ENCODE data around the gene PLCZ1.

Gene PLCZ1

DNA sequence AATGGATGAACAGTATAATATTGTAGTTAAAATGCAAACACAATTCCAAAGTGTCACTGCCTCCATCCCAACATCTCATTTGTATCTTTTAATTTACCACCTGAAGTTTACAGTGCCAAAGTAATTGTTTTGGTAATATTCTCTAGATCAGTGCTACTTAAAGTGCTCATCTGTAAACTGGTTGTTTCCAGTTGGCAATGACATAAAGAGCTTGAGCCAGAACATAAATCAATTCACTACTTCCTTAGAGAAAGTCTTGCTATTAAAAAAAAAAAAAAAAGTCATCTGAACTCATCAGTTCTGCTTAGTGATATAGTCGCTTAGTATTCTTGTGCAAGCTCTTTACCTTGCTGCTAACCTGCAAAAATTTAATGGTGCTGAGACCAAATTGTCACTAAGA lies 16.4 kb downstream of the PLCZ1 start:
- TF ChIP-seq, protein P1, sequence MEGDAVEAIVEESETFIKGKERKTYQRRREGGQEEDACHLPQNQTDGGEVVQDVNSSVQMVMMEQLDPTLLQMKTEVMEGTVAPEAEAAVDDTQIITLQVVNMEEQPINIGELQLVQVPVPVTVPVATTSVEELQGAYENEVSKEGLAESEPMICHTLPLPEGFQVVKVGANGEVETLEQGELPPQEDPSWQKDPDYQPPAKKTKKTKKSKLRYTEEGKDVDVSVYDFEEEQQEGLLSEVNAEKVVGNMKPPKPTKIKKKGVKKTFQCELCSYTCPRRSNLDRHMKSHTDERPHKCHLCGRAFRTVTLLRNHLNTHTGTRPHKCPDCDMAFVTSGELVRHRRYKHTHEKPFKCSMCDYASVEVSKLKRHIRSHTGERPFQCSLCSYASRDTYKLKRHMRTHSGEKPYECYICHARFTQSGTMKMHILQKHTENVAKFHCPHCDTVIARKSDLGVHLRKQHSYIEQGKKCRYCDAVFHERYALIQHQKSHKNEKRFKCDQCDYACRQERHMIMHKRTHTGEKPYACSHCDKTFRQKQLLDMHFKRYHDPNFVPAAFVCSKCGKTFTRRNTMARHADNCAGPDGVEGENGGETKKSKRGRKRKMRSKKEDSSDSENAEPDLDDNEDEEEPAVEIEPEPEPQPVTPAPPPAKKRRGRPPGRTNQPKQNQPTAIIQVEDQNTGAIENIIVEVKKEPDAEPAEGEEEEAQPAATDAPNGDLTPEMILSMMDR (IDR thresholded peaks at IDR 0.05; ENCODE audit: low read depth, low read length, missing control alignments) = no peak
- DNase-seq (ENCODE audit: low read depth) = no peak
- H3K4me3 ChIP-seq (ENCODE audit: low read depth, low read length) = no peak overlapping the region

DNA sequence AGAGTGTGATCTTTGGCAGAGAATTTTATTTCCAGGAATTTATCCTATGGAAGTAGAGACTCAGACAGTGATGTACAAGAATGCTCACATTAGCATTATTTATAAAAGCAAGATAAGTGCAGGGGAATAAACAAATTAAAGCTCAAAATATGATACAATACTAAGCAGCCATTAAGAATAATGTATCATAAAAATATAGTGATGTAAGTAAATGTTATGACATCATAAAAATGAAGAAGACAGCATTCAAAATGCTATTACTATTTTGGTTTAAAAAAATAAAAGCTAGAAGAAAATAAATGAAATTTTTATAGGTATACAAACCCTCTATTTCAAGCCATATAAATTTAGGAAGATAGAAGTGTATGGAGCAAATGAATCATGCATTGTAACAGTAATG lies 17.1 kb downstream of the PLCZ1 start:
- H3K4me3 ChIP-seq (ENCODE audit: low read depth, low read length) = no peak overlapping the region
- TF ChIP-seq, protein P1 (IDR thresholded peaks at IDR 0.05; ENCODE audit: low read depth, low read length, missing control alignments) = no peak
- DNase-seq (ENCODE audit: low read depth) = no peak

- no peak overlapping the region for H3K4me3 ChIP-seq (ENCODE audit: low read depth, low read length)
- TF ChIP-seq, protein P1 (IDR thresholded peaks at IDR 0.05; ENCODE audit: low read depth, low read length, missing control alignments) = no peak
Observed at GRCh38 chr12:18719922-18720510, 17.8 kb downstream of the PLCZ1 start.

DNA sequence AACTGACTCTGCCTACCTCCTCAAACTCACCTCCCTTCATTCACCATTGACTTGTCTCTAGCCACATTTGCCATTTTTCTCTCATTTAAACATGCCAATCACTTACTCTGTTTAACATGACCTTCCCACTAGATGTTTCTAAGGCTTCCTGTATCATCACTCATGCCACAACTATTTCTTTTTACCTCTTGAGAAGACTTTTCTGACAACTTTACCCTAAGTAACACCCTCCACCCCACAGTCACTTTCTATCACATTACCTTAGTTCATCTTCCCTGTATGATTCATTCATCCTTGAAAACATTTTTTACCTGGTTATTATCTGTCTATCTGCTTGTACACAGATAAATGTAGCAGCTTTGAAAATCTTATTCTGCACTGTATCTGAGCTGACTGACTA lies 19.4 kb downstream of the PLCZ1 start:
- TF ChIP-seq, protein P1 (IDR thresholded peaks at IDR 0.05; ENCODE audit: low read depth, low read length, missing control alignments) = no peak
- no peak for DNase-seq (ENCODE audit: low read depth)
- no peak overlapping the region for H3K4me3 ChIP-seq (ENCODE audit: low read depth, low read length)

More at GRCh38 chr12:18719922-18720510, 17.8 kb downstream of the PLCZ1 start:
- DNase-seq (ENCODE audit: low read depth) = no peak

DNA sequence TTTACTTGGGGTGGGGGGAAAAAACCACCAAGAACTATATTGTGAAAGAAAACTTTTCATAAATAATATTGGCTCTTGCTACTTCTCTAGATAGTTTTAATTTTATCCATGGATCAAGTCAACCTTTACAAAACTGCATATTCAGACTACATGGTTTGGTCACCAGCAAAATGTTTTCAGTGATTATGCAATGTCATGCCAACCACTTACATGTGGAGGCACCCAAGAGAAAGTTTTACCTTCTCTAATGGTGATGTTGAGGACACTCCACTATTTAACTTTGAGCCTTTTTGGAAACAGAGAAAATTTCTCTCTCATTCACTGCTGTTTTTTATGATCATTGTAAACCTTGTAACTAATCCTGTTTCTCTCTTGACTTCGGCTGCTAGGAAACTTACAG lies 21.6 kb downstream of the PLCZ1 start:
- no peak for DNase-seq (ENCODE audit: low read depth)
- TF ChIP-seq, protein P1 (IDR thresholded peaks at IDR 0.05; ENCODE audit: low read depth, low read length, missing control alignments) = no peak
- H3K4me3 ChIP-seq (ENCODE audit: low read depth, low read length) = no peak overlapping the region

DNA sequence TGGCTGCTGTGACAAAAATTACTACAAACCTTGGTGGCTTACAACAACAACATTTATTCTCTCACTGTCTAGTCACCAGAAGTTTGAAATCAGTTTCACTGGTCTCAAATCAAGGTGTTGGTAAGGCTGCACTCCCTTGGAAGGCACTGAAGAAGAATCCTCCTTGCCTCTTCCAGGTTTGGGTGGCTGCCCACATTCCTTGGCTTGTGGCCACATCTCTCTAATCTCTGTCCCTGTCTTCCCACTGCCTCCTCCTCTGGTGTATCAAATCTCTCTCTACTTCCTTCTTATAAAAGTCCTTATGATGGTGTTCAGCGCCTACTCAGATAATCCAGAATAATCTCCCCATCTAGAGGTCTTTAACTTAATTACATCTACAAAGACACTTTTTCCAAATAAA lies 31.0 kb downstream of the PLCZ1 start:
- H3K4me3 ChIP-seq (ENCODE audit: low read depth, low read length) = no peak overlapping the region
- DNase-seq (ENCODE audit: low read depth) = no peak
- TF ChIP-seq, protein P1 (IDR thresholded peaks at IDR 0.05; ENCODE audit: low read depth, low read length, missing control alignments) = no peak

DNA sequence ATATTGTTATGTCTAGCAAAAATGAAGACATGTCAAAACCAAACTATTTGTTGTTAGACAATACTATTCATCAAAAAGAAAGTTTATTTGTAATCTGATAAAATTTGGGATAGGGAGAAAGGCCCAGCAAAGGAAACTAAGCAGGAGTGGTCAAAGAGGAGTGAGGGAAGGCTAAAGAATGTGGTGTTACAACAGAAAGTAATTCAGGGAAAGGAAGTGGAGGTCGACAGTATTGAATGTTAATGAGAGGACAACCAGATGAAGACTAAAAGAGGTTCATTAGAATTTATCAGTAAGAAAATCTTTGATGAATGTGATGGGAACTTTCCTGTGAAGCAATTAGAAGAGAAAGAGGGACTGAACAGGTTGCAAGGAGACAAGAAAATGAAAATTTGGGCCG lies 33.9 kb downstream of the PLCZ1 start:
- TF ChIP-seq, protein P1 (IDR thresholded peaks at IDR 0.05; ENCODE audit: low read depth, low read length, missing control alignments) = no peak
- no peak for DNase-seq (ENCODE audit: low read depth)
- H3K4me3 ChIP-seq (ENCODE audit: low read depth, low read length) = no peak overlapping the region
